Measurements from ENCODE around the gene SLC30A5.

DNA sequence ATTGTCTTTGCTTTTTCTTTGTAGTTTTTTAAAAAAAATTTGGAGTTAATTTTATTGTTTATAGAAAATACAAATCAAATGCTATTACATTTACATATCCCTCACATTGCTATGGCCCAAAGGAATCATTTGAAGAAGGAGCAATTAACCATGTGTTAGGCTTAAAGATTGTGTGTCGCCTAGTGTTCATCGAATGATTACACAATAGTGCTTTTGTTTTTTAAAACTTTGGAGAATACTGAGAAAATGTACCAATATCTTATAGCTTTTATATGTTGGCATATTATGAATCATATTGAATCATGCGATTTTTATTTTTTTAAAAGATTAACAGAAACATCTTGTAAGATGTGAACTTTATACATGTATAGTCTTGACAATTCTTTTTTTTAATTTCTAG, 21.7 kb downstream of the SLC30A5 start:
- TF ChIP-seq, protein P1, sequence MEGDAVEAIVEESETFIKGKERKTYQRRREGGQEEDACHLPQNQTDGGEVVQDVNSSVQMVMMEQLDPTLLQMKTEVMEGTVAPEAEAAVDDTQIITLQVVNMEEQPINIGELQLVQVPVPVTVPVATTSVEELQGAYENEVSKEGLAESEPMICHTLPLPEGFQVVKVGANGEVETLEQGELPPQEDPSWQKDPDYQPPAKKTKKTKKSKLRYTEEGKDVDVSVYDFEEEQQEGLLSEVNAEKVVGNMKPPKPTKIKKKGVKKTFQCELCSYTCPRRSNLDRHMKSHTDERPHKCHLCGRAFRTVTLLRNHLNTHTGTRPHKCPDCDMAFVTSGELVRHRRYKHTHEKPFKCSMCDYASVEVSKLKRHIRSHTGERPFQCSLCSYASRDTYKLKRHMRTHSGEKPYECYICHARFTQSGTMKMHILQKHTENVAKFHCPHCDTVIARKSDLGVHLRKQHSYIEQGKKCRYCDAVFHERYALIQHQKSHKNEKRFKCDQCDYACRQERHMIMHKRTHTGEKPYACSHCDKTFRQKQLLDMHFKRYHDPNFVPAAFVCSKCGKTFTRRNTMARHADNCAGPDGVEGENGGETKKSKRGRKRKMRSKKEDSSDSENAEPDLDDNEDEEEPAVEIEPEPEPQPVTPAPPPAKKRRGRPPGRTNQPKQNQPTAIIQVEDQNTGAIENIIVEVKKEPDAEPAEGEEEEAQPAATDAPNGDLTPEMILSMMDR (IDR thresholded peaks at IDR 0.05): no peak
- TF ChIP-seq POLR2A (IDR thresholded peaks at IDR 0.05): no peak

All from thyroid gland (tissue), 4 donors.